HCT116 (cell line): ENCODE data around the gene FBXO22. TPM values are rescaled to one million over a fixed set of nuclear protein-coding genes. Genes with fewer than 3 reads are reported as not detected.

Experiments
- ATAC-seq: fragments of 200-7000 bp; cut with Tn5 transposase; 2 replicates; pipeline ENCODE4 v1.9.1; 2020; ENCODE audit warnings: mild to moderate bottlenecking, moderate library complexity
- BruUV-seq: library from RNA; stranded (reverse); fragments of 400-500 nt; replicated peaks from 2 replicates; lab custom pipeline; 2021; lab: Mats Ljungman, UMichigan
- CTCF ChIA-PET: fragments of 300-600 bp; sonication (Branson Sonifier 250); formaldehyde crosslinking; loops from one replicate; lab custom pipeline; 2021; ENCODE audit warnings: antibody characterized with exemption; lab: Charles Lee
- POLR2A ChIA-PET: fragments of 300-600, 350-600 bp; sonication (Branson Sonifier 250); formaldehyde crosslinking; loops from one replicate; lab custom pipeline; 2021; ENCODE audit warnings: antibody characterized with exemption; lab: Charles Lee
- RAD21 ChIA-PET, 2 experiments: fragments of 300-600 bp; sonication (Branson Sonifier 250); formaldehyde crosslinking; loops; one replicate each; lab custom pipeline; 2023; ENCODE audit warnings: low total read pairs in 2 of 2; ENCODE audit not compliant: uncharacterized antibody in 2 of 2, unreplicated experiment in 2 of 2, low non-redundant PET in 1 of 2; lab: Charles Lee
- DNase-seq: peaks from one replicate; pipeline ENCODE4 v3.0.0-alpha.2; 2010; ENCODE audit warnings: low read depth, low spot score
- H2AFZ ChIP-seq: fragments of 200-600 bp; shearing (Covaris generic), sonication (generic); 2 replicates; pipeline ENCODE4 v1.6.1; 2017; ENCODE audit warnings: low read depth, mixed run types, mixed read lengths, antibody characterized with exemption, low read length; ENCODE audit not compliant: poor library complexity, severe bottlenecking
- H3K27ac ChIP-seq: 2 replicates; pipeline ENCODE4 v1.5.1; 2012; ENCODE audit warnings: low read depth, low read length
- H3K27me3 ChIP-seq: fragments of 200-600 bp; sonication (generic); 2 replicates; pipeline ENCODE4 v1.6.1; 2016; ENCODE audit warnings: mixed run types, low read length, mixed read lengths; ENCODE audit not compliant: insufficient read depth
- H3K36me3 ChIP-seq, 2 experiments: fragments of 200-500 bp in 1 of 2; fragments of 200-600 bp in 1 of 2; sonication (Bioruptor generic) in 1 of 2; sonication (generic) in 1 of 2; 2 replicates each; pipeline versions ENCODE4 v1.5.1 to v1.6.1; 2014 to 2016; ENCODE audit warnings: low read length in 2 of 2, inconsistent platforms in 1 of 2, mixed read lengths in 1 of 2, mixed run types in 1 of 2; ENCODE audit not compliant: insufficient read depth in 2 of 2, control insufficient read depth in 1 of 2
- H3K4me1 ChIP-seq, 2 experiments: fragments of 200-600 bp in 1 of 2; sonication (generic) in 1 of 2; 2 replicates each; pipeline versions ENCODE4 v1.5.1 to v1.6.1; 2012 to 2017; ENCODE audit warnings: low read length in 2 of 2, inconsistent platforms in 1 of 2, mild to moderate bottlenecking in 1 of 2, mixed read lengths in 1 of 2, mixed run types in 1 of 2, moderate library complexity in 1 of 2; ENCODE audit not compliant: insufficient read depth in 2 of 2, control insufficient read depth in 1 of 2
- H3K4me2 ChIP-seq: fragments of 200-600 bp; sonication (generic); 2 replicates; pipeline ENCODE4 v1.6.1; 2017; ENCODE audit warnings: mixed run types, low read length, mixed read lengths
- H3K4me3 ChIP-seq, 2 experiments: fragments of 200-600 bp in 1 of 2; sonication (generic) in 1 of 2; replicated peaks in 1 of 2; 2 replicates each; pipeline ENCODE4 v1.5.1; 2011 to 2016; ENCODE audit warnings: low read length in 2 of 2, control low read depth in 1 of 2, low read depth in 1 of 2, mild to moderate bottlenecking in 1 of 2, mixed read lengths in 1 of 2, mixed run types in 1 of 2
- H3K79me2 ChIP-seq: fragments of 200-600 bp; sonication (generic); 2 replicates; pipeline ENCODE4 v1.6.1; 2017; ENCODE audit warnings: mild to moderate bottlenecking, mixed run types, low read length, moderate library complexity, mixed read lengths; ENCODE audit not compliant: insufficient read depth
- H3K9ac ChIP-seq: fragments of 200-600 bp; sonication (generic); 2 replicates; pipeline ENCODE4 v1.6.1; 2016; ENCODE audit warnings: low read length, mixed read lengths
- H3K9me2 ChIP-seq: fragments of 200-600 bp; sonication (generic), shearing (Covaris generic); 2 replicates; pipeline ENCODE4 v1.6.1; 2017; ENCODE audit warnings: mixed run types, mild to moderate bottlenecking, moderate library complexity; ENCODE audit not compliant: insufficient read depth
- H3K9me3 ChIP-seq, 2 experiments: fragments of 200-500 bp in 1 of 2; fragments of 200-600 bp in 1 of 2; sonication (Bioruptor generic) in 1 of 2; sonication (generic) in 1 of 2; 2 replicates each; pipeline ENCODE4 v1.6.1; 2014 to 2017; ENCODE audit warnings: low read length in 2 of 2, mixed read lengths in 2 of 2, inconsistent platforms in 1 of 2, low read depth in 1 of 2, mild to moderate bottlenecking in 1 of 2, mixed run types in 1 of 2, moderate library complexity in 1 of 2; ENCODE audit not compliant: control insufficient read depth in 1 of 2, insufficient read depth in 1 of 2
- H4K20me1 ChIP-seq: fragments of 200-600 bp; sonication (generic), shearing (Covaris generic); 2 replicates; pipeline ENCODE4 v1.6.1; 2017; ENCODE audit warnings: mixed run types, mild to moderate bottlenecking, moderate library complexity; ENCODE audit not compliant: insufficient read depth
- CBX3 ChIP-seq: IDR thresholded peaks from 2 replicates; pipeline ENCODE4 v1.6.1; 2012; ENCODE audit warnings: low read depth
- CEBPB ChIP-seq: IDR thresholded peaks from 2 replicates; pipeline ENCODE4 v1.6.1; 2012; ENCODE audit warnings: low read depth
- EGR1 ChIP-seq: IDR thresholded peaks from 2 replicates; pipeline ENCODE4 v1.6.1; 2012; ENCODE audit warnings: low read depth
- EZH2phosphoT487 ChIP-seq: fragments of 200-600 bp; IDR thresholded peaks from 2 replicates; pipeline ENCODE4 v1.6.1; 2018; ENCODE audit warnings: antibody characterized with exemption, borderline replicate concordance
- FOSL1 ChIP-seq: IDR thresholded peaks from 2 replicates; pipeline ENCODE4 v1.6.1; 2012; ENCODE audit warnings: low read depth
- JUND ChIP-seq: IDR thresholded peaks from 2 replicates; pipeline ENCODE4 v1.6.1; 2012
- POLR2A ChIP-seq: IDR thresholded peaks from 2 replicates; pipeline ENCODE4 v1.7.0; 2011; ENCODE audit warnings: borderline replicate concordance; ENCODE audit not compliant: insufficient read depth, insufficient read length; ENCODE audit errors: extremely low read depth
- POLR2AphosphoS5 ChIP-seq: IDR thresholded peaks from 2 replicates; pipeline ENCODE4 v1.6.1; 2011; ENCODE audit warnings: mild to moderate bottlenecking, low read depth, low read length, moderate library complexity
- SIN3A ChIP-seq: IDR thresholded peaks from 2 replicates; pipeline ENCODE4 v1.6.1; 2012; ENCODE audit warnings: low read depth
- SP1 ChIP-seq: IDR thresholded peaks from 2 replicates; pipeline ENCODE4 v1.6.1; 2012; ENCODE audit warnings: low read depth
- SRF ChIP-seq: IDR thresholded peaks from 2 replicates; pipeline ENCODE4 v1.6.1; 2012; ENCODE audit warnings: low read depth
- TCF7L2 ChIP-seq: IDR thresholded peaks from 2 replicates; pipeline ENCODE4 v1.7.0; 2011; ENCODE audit warnings: borderline replicate concordance, inconsistent platforms; ENCODE audit not compliant: insufficient read depth, insufficient read length; ENCODE audit errors: extremely low read depth
- YY1 ChIP-seq: IDR thresholded peaks from 2 replicates; pipeline ENCODE4 v1.6.1; 2011; ENCODE audit warnings: low read length, low read depth, moderate library complexity, mild to moderate bottlenecking; ENCODE audit not compliant: insufficient replicate concordance; ENCODE audit errors: extremely low read depth
- ZFX ChIP-seq: fragments of 450-650 bp; IDR thresholded peaks from 2 replicates; pipeline ENCODE4 v1.6.1; 2017
- ZNF274 ChIP-seq: fragments of 200-500 bp; sonication (Bioruptor generic); IDR thresholded peaks from 2 replicates; pipeline ENCODE4 v1.6.1; 2014; ENCODE audit warnings: mild to moderate bottlenecking, low read depth, low read length, inconsistent platforms
- intact Hi-C: fragments of 100-400 bp; cut with micrococcal nuclease; formaldehyde crosslinking; loops from 2 replicates; pipeline ENCODE4 v1.10.0; 2022
- total RNA-seq: library from RNA; stranded (reverse); gene quantifications from one replicate; pipeline ENCODE4 v1.2.1, GENCODE V29; 2021; ENCODE audit not compliant: unreplicated experiment
- TF ChIP-seq, protein P1 (sequence below): IDR thresholded peaks from 2 replicates; pipeline ENCODE4 v1.6.1; 2012
- TF ChIP-seq, protein P2 (sequence below): IDR thresholded peaks from 2 replicates; pipeline ENCODE4 v1.6.1; 2012; ENCODE audit warnings: low read depth
- TF ChIP-seq, protein P3 (sequence below): IDR thresholded peaks from 2 replicates; pipeline ENCODE4 v1.6.1; 2011; ENCODE audit warnings: mild to moderate bottlenecking, low read length, moderate library complexity; ENCODE audit not compliant: insufficient replicate concordance; ENCODE audit errors: extremely low read depth
- TF ChIP-seq, protein P4 (sequence below): IDR thresholded peaks from 2 replicates; pipeline ENCODE4 v1.6.1; 2012

FBXO22 gene
- total RNA-seq, 1 experiment from 2014 or later = 60.3 TPM

DNA sequence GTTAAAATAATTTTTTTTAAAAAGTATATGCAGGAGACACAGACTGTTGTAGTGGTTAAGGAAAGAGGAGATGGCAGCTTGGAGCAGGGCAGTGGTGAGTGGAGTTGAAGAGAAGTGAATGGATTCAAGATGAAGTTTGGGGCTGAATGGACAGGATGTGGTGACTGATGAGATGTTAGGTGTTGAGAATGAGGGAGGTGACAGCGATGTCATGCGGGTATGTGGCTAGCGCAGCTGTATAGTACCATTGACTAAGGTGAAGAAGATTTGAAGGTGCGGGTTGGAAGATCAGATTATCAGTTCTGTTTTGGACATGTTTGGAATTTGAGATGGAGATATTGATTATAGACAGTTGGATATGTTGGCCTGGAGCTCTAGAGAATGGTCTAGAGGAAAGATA is 20.1 kb downstream of the FBXO22 start:
- Histone ChIP-seq H3K9me3 (no peaks in the 10 kb centered on the region), H3K79me2 (peaks cover 80% of the 10 kb centered on the region), H3K4me2 (no peak overlapping the region), H4K20me1 (peaks cover 8% of the 10 kb centered on the region; the same call in 1 of the 2 replicates), H3K36me3 (peaks cover 2 to 8% of the 10 kb centered on the region in 2 experiments; a peak in 2 of 4 replicates), H3K9ac (no peak overlapping the region), H3K9me2 (no peaks in the 10 kb centered on the region), H3K4me3 (no peak overlapping the region), H3K27me3 (no peaks in the 10 kb centered on the region), H3K4me1 (no peaks in the 10 kb centered on the region), H2AFZ (no peak overlapping the region), H3K27ac (no peak overlapping the region)
- DNase-seq (no peak), ATAC-seq (no peak)
- RAD21 ChIA-PET = no interaction called here
- intact Hi-C loops = loop anchor here (5.0 kb wide), 1 partner anchor 191 kb away; no protein-coding TSS in a partner anchor
- TF ChIP-seq SP1 = no peak
- no peak for TF ChIP-seq POLR2A
- TF ChIP-seq, protein P1, sequence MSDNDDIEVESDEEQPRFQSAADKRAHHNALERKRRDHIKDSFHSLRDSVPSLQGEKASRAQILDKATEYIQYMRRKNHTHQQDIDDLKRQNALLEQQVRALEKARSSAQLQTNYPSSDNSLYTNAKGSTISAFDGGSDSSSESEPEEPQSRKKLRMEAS = no peak
- no peak for TF ChIP-seq YY1
- TF ChIP-seq, protein P2, sequence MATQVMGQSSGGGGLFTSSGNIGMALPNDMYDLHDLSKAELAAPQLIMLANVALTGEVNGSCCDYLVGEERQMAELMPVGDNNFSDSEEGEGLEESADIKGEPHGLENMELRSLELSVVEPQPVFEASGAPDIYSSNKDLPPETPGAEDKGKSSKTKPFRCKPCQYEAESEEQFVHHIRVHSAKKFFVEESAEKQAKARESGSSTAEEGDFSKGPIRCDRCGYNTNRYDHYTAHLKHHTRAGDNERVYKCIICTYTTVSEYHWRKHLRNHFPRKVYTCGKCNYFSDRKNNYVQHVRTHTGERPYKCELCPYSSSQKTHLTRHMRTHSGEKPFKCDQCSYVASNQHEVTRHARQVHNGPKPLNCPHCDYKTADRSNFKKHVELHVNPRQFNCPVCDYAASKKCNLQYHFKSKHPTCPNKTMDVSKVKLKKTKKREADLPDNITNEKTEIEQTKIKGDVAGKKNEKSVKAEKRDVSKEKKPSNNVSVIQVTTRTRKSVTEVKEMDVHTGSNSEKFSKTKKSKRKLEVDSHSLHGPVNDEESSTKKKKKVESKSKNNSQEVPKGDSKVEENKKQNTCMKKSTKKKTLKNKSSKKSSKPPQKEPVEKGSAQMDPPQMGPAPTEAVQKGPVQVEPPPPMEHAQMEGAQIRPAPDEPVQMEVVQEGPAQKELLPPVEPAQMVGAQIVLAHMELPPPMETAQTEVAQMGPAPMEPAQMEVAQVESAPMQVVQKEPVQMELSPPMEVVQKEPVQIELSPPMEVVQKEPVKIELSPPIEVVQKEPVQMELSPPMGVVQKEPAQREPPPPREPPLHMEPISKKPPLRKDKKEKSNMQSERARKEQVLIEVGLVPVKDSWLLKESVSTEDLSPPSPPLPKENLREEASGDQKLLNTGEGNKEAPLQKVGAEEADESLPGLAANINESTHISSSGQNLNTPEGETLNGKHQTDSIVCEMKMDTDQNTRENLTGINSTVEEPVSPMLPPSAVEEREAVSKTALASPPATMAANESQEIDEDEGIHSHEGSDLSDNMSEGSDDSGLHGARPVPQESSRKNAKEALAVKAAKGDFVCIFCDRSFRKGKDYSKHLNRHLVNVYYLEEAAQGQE = no peak
- TF ChIP-seq TCF7L2 = no peak
- TF ChIP-seq ZNF274 = no peak
- TF ChIP-seq EZH2phosphoT487 = no peak
- TF ChIP-seq SIN3A = no peak
- no peak for TF ChIP-seq CEBPB
- TF ChIP-seq, protein P3, sequence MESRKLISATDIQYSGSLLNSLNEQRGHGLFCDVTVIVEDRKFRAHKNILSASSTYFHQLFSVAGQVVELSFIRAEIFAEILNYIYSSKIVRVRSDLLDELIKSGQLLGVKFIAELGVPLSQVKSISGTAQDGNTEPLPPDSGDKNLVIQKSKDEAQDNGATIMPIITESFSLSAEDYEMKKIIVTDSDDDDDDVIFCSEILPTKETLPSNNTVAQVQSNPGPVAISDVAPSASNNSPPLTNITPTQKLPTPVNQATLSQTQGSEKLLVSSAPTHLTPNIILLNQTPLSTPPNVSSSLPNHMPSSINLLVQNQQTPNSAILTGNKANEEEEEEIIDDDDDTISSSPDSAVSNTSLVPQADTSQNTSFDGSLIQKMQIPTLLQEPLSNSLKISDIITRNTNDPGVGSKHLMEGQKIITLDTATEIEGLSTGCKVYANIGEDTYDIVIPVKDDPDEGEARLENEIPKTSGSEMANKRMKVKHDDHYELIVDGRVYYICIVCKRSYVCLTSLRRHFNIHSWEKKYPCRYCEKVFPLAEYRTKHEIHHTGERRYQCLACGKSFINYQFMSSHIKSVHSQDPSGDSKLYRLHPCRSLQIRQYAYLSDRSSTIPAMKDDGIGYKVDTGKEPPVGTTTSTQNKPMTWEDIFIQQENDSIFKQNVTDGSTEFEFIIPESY = no peak
- no peak for TF ChIP-seq POLR2AphosphoS5
- no peak for TF ChIP-seq ZFX
- no peak for TF ChIP-seq CBX3
- TF ChIP-seq, protein P4, sequence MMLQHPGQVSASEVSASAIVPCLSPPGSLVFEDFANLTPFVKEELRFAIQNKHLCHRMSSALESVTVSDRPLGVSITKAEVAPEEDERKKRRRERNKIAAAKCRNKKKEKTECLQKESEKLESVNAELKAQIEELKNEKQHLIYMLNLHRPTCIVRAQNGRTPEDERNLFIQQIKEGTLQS = no peak
- TF ChIP-seq FOSL1 = no peak
- no peak for TF ChIP-seq EGR1
- no peak for TF ChIP-seq SRF
- TF ChIP-seq JUND = no peak
- POLR2A ChIA-PET = no interaction called here
- no TSS peak for BruUV-seq
- CTCF ChIA-PET = interaction anchor here (0.9 to 3.4 kb wide), 3 partner anchors 113 to 237 kb away, joined by 3 to 38 read pairs (median 4); no protein-coding TSS in a partner anchor
